LNCAP (cell line): ENCODE measurements around the gene C11orf91.

Experiments used
- TF ChIP-seq, protein P1 (sequence below): fragments of 450-650 bp; IDR thresholded peaks from 2 replicates; pipeline ENCODE4 v1.5.1; 2017; ENCODE audit warnings: mild to moderate bottlenecking

The C11orf91 gene

DNA sequence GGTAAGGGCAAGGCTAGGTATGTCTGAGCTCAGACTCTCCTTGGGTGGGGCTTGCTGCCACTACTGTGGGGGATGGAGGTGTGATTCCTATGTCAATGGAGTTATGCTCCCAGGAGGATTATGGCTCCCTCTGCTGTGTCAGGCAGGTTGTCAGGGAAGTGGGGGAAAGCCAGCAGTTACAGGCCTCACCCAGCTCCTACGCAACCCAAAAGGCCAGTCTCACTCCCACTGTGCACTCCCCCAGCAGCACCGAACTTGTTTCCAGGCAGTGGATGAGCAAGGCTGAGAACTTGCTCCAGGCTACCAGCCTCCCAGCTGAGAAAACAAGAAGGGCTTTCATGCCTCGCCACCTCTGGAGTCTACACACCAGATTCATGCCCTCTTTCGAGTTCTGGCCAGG is 18.2 kb downstream of the C11orf91 start:
- TF ChIP-seq, protein P1, sequence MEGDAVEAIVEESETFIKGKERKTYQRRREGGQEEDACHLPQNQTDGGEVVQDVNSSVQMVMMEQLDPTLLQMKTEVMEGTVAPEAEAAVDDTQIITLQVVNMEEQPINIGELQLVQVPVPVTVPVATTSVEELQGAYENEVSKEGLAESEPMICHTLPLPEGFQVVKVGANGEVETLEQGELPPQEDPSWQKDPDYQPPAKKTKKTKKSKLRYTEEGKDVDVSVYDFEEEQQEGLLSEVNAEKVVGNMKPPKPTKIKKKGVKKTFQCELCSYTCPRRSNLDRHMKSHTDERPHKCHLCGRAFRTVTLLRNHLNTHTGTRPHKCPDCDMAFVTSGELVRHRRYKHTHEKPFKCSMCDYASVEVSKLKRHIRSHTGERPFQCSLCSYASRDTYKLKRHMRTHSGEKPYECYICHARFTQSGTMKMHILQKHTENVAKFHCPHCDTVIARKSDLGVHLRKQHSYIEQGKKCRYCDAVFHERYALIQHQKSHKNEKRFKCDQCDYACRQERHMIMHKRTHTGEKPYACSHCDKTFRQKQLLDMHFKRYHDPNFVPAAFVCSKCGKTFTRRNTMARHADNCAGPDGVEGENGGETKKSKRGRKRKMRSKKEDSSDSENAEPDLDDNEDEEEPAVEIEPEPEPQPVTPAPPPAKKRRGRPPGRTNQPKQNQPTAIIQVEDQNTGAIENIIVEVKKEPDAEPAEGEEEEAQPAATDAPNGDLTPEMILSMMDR: no peak

DNA sequence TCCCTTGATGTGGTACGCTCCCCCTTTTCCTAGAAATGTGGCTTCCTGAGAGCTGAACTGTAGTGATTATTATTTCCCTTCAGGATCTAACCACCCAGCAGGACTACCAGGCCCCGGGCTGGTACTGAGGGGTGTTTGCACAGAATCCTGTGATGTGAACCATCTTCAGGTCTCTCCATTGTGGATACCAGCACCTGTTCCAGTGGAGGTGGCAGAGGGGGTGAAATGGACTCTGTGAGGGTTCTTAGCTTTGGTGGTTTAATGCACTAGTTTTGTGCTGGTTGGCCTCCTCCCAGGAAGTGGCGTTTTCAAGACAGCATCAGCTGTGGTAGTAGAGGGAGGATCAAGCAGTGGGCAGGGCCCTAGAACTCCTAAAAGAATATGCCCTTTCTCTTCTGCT is 18.6 kb downstream of the C11orf91 start:
- TF ChIP-seq, protein P1: no peak

DNA sequence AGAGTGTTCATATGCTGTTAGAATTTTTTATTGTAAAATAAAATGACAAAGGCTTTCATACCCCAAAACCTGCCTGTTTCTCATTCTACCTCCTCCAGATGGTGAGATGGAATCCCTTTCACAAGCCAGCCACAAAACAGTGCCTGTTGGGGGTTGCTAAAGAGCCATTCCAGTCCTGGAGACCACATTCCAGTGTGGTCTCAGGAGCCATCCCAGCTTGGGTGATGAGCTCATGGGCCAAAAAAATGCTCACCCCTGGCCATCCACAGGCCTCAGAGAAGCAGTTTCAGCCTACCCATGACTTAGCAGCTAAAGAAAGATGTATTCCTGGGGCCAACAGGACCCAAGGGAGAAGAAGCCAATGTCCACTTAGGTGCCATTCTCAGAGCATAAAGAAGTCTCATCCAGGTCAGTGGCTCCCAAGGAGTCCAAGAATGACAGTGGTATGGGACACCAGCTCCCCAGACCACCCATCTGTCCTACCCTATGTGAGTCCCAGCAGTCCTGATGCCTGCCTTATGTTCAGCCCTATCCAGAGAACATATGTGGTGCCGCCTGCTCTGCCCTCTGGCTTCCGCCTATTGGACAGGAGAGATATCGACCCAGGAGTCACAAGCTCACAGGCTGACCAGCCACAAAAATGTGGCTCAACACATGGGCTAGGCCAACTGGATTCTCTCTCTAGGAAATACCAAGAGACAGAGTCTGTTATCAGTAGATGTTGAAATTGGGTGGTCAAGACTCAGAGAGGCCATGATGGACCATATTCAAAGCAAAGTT is 26.4 kb downstream of the C11orf91 start:
- TF ChIP-seq, protein P1: no peak

DNA sequence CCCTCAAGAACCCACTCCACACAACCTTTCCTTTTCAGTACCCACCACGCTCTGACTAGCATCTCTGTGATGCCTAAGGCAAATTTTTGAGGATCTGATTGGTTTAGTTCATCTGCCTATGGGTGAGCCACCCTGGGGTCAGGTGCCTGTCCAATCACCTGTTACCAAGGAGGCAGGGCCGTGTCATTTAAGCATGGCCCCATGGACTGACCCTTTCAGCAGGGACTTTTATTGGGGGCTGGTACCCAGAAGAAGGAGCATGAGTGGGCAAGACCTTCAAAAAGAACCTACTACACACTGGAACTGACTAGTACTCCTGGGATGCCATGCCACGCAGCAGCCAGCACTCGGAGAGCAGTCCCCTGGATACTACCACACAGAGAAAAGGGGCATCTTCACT is 28.4 kb downstream of the C11orf91 start:
- TF ChIP-seq, protein P1: no peak

DNA sequence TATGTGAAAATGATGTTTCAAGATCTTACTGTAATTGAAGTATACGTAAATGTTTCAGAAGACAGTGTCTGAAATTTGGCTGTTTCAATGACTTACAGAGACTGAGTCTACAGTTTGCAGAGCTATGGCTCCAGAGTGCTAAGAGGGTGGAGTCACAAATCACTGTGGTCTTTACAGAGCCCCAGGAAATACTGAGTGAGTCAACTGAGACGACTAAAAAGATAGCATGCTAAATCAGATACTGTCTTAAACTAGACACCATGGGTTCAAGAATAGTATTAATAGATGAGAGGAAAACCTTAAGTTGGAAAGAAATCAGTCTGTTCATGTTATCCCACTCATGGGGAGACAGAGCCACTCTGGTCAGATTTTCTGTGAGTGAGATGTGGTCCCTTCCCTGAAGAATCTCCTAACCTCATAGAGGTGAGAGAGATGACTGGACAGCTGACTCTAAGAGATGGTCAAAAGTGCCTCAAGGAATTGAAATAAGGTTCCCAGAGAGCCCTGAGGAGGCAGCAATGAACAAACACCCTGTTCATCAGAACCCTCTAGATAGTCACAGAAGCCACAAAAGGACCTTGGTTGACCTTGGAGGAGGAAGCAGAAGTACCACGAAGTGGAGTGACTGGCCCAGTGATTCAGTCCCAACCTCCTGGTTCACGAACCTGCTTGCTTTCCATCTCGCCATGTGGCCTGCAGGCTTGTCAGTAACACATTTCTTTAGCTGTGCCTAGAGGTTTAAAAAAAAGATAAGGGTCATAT is 30.2 kb downstream of the C11orf91 start:
- TF ChIP-seq, protein P1: no peak

DNA sequence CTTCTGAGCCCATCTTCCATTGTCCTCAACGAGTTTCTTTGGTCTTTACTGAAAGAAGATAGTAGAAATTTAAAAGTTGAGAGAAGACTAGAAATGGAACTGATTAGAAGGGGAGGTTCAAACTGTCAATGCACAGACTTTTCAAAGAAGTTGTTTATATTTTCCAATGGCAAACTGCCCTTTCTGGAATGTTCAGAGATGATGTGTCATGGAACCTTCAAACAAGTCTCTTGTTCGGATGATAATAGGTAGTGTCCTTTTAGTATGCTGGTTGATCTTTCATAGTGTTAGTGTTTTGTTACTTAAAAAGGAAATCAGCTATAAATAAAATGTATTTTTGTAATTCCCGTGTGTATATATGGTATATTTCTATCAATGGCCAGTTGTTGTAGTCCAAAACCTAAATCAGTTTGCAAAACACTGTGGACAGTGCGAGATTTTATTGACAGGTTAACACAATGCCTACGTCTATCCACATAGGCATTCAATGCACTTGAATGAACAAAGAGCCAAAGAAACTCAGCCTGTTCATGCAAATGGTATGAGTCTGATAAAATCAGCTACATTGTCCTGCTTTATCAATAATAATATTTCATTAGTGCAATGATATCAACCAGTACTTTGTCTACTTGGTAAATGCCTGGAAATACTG is 30.9 kb downstream of the C11orf91 start:
- TF ChIP-seq, protein P1: no peak

DNA sequence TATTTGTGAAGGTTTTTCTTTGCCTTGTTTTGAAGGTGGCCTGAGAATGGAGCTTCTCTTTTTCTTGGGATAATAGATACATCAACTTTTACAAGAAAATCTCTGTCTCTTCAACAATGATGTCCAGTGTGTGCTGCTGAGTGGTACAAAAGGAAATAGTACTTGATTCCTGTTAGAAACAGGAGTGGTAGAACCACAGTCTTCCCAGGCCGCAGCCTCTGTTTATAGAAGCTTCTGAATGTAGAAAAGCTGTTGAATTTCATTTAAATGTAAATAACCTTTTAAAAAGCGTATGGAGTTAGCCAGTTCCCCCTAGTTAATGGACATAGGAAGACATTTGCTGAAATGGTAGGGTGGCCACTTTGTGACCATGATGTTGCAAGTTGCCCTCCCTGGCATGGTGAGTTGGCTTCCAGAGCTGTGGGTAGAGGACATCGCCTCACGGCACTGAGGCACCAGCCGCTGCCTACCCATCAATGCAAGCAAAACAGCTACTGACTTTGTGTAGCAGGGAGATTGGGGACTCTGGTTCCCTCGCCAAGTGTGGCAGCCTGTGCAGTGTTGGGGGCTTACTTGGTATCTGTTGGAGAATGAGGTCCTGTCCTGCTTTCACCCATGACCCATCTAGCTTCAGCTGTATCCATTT is 31.6 kb downstream of the C11orf91 start:
- TF ChIP-seq, protein P1: no peak
